ENCODE data around the gene MEX3D. TPM values are rescaled to one million over a fixed set of nuclear protein-coding genes. Genes with fewer than 3 reads are reported as not detected.

MEX3D gene
- total RNA-seq, 1 experiment from 2014 or later: 70.4 TPM

DNA sequence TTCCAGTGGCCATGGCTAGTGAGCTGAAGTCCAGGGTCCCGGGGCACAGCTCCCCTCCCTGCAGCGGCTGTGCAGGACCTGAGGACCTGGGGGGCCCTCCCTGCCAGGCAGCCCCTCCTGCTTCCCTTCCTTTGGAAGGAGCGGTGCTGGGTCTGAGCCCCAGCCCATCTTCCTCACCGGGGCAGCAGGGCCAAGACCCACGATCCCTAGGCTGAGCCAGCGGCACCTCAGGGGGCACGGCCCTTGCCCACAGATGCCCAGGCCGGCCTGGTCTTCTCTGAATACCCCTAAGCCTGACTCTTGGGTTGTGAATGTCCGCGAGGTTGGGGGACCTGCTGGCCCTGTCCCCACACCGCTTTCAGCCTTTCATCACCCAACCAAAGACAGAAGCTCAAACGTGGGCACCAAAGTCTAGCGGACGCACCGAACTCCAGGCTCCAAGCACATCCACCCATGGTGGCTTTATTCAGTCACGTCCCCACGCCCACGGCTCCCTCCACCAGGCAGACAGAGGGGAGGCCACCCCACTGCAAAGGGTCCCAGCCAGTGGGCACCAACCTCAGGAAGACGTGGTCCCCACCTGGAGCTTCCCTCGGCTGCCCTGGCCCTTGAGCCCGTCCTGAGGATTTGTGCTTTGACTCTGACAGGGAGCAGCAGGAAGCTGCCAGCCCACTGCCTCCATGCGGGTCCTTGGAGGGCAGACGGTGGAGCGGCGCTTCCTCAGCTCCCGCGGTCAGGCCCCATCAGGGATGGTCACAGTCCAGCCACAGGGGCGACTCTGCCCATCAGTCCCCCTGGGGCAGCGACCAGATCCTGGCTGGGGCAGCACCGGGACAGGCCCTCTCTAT is 8.3 kb upstream of the MEX3D start:
- Histone ChIP-seq H2AFZ (ENCODE audit: low read length) (no peak overlapping the region), H2BK12ac (ENCODE audit: insufficient read length, low read depth, low read length) (no peak overlapping the region), H3K23me2 (ENCODE audit: insufficient read length, low read depth, low read length, poor library complexity, severe bottlenecking) (no peaks in the 10 kb centered on the region), H2BK15ac (ENCODE audit: low read depth, low read length) (no peak overlapping the region), H3K9ac (ENCODE audit: extremely low read depth, insufficient read length, low read length) (no peak overlapping the region), H3K9me3 (ENCODE audit: control insufficient read depth, low read depth, low read length) (no peaks in the 10 kb centered on the region), H3K18ac (ENCODE audit: insufficient read length, low read depth, low read length) (no peak overlapping the region), H2BK20ac (ENCODE audit: low read depth, low read length, poor library complexity, severe bottlenecking) (no peak overlapping the region), H3K79me2 (ENCODE audit: insufficient read depth, low read length) (no peaks in the 10 kb centered on the region), H4K91ac (ENCODE audit: insufficient read length, low read depth, low read length) (no peak overlapping the region), H3K4me1 (ENCODE audit: insufficient read depth, low read length) (no peaks in the 10 kb centered on the region), H3K56ac (ENCODE audit: insufficient read length, low read depth, low read length) (no peak overlapping the region), H4K20me1 (ENCODE audit: control insufficient read depth, insufficient read depth, insufficient read length) (no peaks in the 10 kb centered on the region), H3K4me2 (ENCODE audit: insufficient read depth, insufficient read length, low read length) (no peak overlapping the region), H3K4ac (ENCODE audit: low read depth, low read length) (no peak overlapping the region), H2BK120ac (ENCODE audit: low read depth, low read length, poor library complexity, severe bottlenecking) (no peak overlapping the region), H3K27ac (ENCODE audit: insufficient read length, low read depth, low read length) (no peak overlapping the region), H3K23ac (ENCODE audit: insufficient read length, low read depth, low read length) (no peak overlapping the region), H3K14ac (ENCODE audit: insufficient read depth, low read length) (no peak overlapping the region; the same call in 1 of the 2 replicates), H2AK5ac (ENCODE audit: insufficient read length, low read length) (no peak overlapping the region), H3K79me1 (ENCODE audit: insufficient read depth, low read depth, low read length, poor library complexity, severe bottlenecking) (no peaks in the 10 kb centered on the region), H4K8ac (replicated peaks; ENCODE audit: insufficient read length, low read depth, low read length) (no peak overlapping the region), H4K5ac (ENCODE audit: insufficient read length, low read depth, low read length) (no peak overlapping the region), H3T11ph (ENCODE audit: low read length) (no peak overlapping the region), H2BK5ac (ENCODE audit: insufficient read length, low read length) (no peak overlapping the region), H3K27me3 (ENCODE audit: insufficient read depth, low read length) (no peaks in the 10 kb centered on the region)
- H3K4me1 Mint-ChIP-seq: 0 out of 4 replicates have a peak, but pooled peaks cover 0 to 3% of the 10 kb centered on the region in 2 experiments
- no peak for DNase-seq
- no peaks in the 10 kb centered on the region; a peak in 1 of 5 replicates for H3K9me3 Mint-ChIP-seq
- no peak overlapping the region for H3K4me3 Mint-ChIP-seq
- H3K36me3 Mint-ChIP-seq (ENCODE audit: insufficient read depth in 1 of 3, low read depth in 3 of 3): peaks cover 12 to 46% (median 33%) of the 10 kb centered on the region in 3 experiments; a peak in 6 of 7 replicates
- peaks cover 7% of the 10 kb centered on the region for H3K27me3 Mint-ChIP-seq (ENCODE audit: low read depth)
- WGBS (ENCODE audit: extremely low coverage, insufficient read length, low lambda C conversion rate): no CpG with 5 or more reads among the region's 30 CpGs
- no peak overlapping the region for H3K27ac Mint-ChIP-seq
- TF ChIP-seq, protein P1, sequence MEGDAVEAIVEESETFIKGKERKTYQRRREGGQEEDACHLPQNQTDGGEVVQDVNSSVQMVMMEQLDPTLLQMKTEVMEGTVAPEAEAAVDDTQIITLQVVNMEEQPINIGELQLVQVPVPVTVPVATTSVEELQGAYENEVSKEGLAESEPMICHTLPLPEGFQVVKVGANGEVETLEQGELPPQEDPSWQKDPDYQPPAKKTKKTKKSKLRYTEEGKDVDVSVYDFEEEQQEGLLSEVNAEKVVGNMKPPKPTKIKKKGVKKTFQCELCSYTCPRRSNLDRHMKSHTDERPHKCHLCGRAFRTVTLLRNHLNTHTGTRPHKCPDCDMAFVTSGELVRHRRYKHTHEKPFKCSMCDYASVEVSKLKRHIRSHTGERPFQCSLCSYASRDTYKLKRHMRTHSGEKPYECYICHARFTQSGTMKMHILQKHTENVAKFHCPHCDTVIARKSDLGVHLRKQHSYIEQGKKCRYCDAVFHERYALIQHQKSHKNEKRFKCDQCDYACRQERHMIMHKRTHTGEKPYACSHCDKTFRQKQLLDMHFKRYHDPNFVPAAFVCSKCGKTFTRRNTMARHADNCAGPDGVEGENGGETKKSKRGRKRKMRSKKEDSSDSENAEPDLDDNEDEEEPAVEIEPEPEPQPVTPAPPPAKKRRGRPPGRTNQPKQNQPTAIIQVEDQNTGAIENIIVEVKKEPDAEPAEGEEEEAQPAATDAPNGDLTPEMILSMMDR (conservative IDR thresholded peaks at IDR 0.05): no peak
